Endodermal cell (in vitro differentiated cells): ENCODE results near the gene RAB24. TPM values are rescaled to one million over a fixed set of nuclear protein-coding genes. Genes with fewer than 3 reads are reported as not detected.
A peak's percentile ranks its signal among the peaks of the same experiment; 100 is the strongest.

Source experiments
- DNase-seq: peaks from one replicate; pipeline ENCODE4 v3.0.0-alpha.2; 2017
- H3K27ac ChIP-seq: 2 replicates; pipeline ENCODE4 v1.5.1; 2013; ENCODE audit warnings: mild to moderate bottlenecking, low read depth, low read length, moderate library complexity
- H3K27me3 ChIP-seq: 2 replicates; pipeline ENCODE4 v1.6.1; 2013; ENCODE audit warnings: mild to moderate bottlenecking, low read length, moderate library complexity; ENCODE audit not compliant: insufficient read depth, control insufficient read depth, poor library complexity, severe bottlenecking
- H3K36me3 ChIP-seq: 2 replicates; pipeline ENCODE4 v1.7.0; 2013; ENCODE audit warnings: mild to moderate bottlenecking, low read length, moderate library complexity; ENCODE audit not compliant: control insufficient read depth, insufficient read depth
- H3K4me1 ChIP-seq: one replicate; pipeline ENCODE4 v1.7.0; 2013; ENCODE audit warnings: low read length; ENCODE audit not compliant: control insufficient read depth, insufficient read depth
- H3K4me3 ChIP-seq: 2 replicates; pipeline ENCODE4 v1.5.1; 2013; ENCODE audit warnings: mild to moderate bottlenecking, low read length, moderate library complexity
- H3K9ac ChIP-seq: 2 replicates; pipeline ENCODE4 v1.6.1; 2013; ENCODE audit warnings: mild to moderate bottlenecking, low read length, moderate library complexity; ENCODE audit not compliant: poor library complexity, severe bottlenecking; ENCODE audit errors: extremely low read depth
- H3K9me3 ChIP-seq: 2 replicates; pipeline ENCODE4 v1.6.1; 2013; ENCODE audit warnings: mild to moderate bottlenecking, low read length, moderate library complexity; ENCODE audit not compliant: control insufficient read depth
- H3K27ac Mint-ChIP-seq: 2 replicates; pipeline ENCODE4 v1.8.0; 2020; ENCODE audit warnings: mixed read lengths
- H3K27me3 Mint-ChIP-seq: 2 replicates; pipeline ENCODE4 v1.8.0; 2021; ENCODE audit warnings: mild to moderate bottlenecking, mixed read lengths; ENCODE audit not compliant: insufficient read depth
- H3K36me3 Mint-ChIP-seq: 2 replicates; pipeline ENCODE4 v1.8.0; 2020; ENCODE audit warnings: low read depth, mixed read lengths
- H3K4me1 Mint-ChIP-seq: 2 replicates; pipeline ENCODE4 v1.8.0; 2020; ENCODE audit warnings: mixed read lengths
- H3K4me3 Mint-ChIP-seq: 2 replicates; pipeline ENCODE4 v1.8.0; 2020; ENCODE audit warnings: mild to moderate bottlenecking, moderate library complexity, mixed read lengths
- H3K9me3 Mint-ChIP-seq: 2 replicates; pipeline ENCODE4 v1.8.0; 2020; ENCODE audit warnings: mild to moderate bottlenecking, mixed read lengths
- CTCF ChIP-seq: fragments of 200-600 bp; sonication (generic); conservative IDR thresholded peaks from 2 replicates; pipeline ENCODE4 v1.5.0; 2021; ENCODE audit warnings: antibody characterized with exemption, mild to moderate bottlenecking
- WGBS, 2 experiments: methylation state at CpG; one replicate each; pipeline versions ENCODE4 v1.1.5 to v1.1.7; 2013; ENCODE audit warnings: missing lambda C conversion rate in 2 of 2, mixed read lengths in 1 of 2; ENCODE audit not compliant: insufficient coverage in 1 of 2, insufficient read length in 1 of 2; 5-methylcytosine and 5-hydroxymethylcytosine counted together
- total RNA-seq, 2 donors: library from RNA; stranded (reverse); fragmentation: NEBNext Ultra II Directional in 1 of 2; extraction: Animal tissue kit (Norgen Biotek cat#: 25700) in 1 of 2; gene quantifications; 2 replicates in 1 of 2; 3 replicates in 1 of 2; pipeline ENCODE4 v1.2.1, GENCODE V29; 2021

RAB24 gene
- total RNA-seq, 2 donors from 2014 or later: 13.8 to 25.1 TPM

GRCh38 chr5:177265395-177265794 lies 38.1 kb downstream of the RAB24 start:
- no peaks in the 10 kb centered on the region for H3K27me3 Mint-ChIP-seq
- TF ChIP-seq CTCF: no peak
- no peaks in the 10 kb centered on the region for H3K9me3 Mint-ChIP-seq
- 95 to 100% methylated on average over 12 to 16 of the region's 16 CpGs for WGBS, 2 experiments
- peaks cover 87% of the 10 kb centered on the region for H3K36me3 Mint-ChIP-seq
- no peaks in the 10 kb centered on the region for H3K9me3 ChIP-seq
- H3K36me3 ChIP-seq: peaks cover 96% of the 10 kb centered on the region
- H3K27ac ChIP-seq: no peak overlapping the region
- peaks cover 4% of the 10 kb centered on the region for H3K4me1 Mint-ChIP-seq
- no peak overlapping the region for H3K27ac Mint-ChIP-seq
- no peak overlapping the region for H3K4me3 ChIP-seq
- H3K4me1 ChIP-seq: no peaks in the 10 kb centered on the region
- H3K4me3 Mint-ChIP-seq: no peak overlapping the region
- H3K27me3 ChIP-seq: no peaks in the 10 kb centered on the region
- no peak for DNase-seq
- no peak overlapping the region for H3K9ac ChIP-seq

DNA sequence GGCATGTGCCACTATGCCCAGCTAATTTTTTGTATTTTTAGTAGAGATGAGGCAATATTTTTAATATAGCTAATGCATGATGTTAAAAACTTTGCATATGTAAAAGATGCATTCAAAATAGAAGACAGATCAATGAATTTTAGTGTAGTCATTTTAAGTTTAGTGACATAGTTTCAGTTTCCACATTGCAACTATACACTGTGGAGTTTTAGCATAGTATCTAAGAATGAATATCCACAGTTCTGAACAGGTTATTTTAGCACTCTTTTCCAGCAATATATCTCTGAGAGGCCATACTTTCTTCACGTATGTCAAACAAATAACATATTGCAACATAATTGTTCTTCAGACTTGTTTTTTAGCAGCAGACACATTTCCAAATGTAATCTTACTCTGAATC lies 39.3 kb downstream of the RAB24 start:
- Histone ChIP-seq H3K27me3 (no peaks in the 10 kb centered on the region), H3K36me3 (peaks cover 96% of the 10 kb centered on the region), H3K27ac (no peak overlapping the region), H3K4me3 (no peak overlapping the region), H3K9me3 (no peaks in the 10 kb centered on the region), H3K9ac (no peak overlapping the region), H3K4me1 (no peaks in the 10 kb centered on the region)
- Mint-ChIP-seq H3K27me3 (no peaks in the 10 kb centered on the region), H3K36me3 (peaks cover 87% of the 10 kb centered on the region), H3K27ac (no peak overlapping the region), H3K4me3 (no peak overlapping the region), H3K9me3 (no peaks in the 10 kb centered on the region), H3K4me1 (peaks cover under 1% of the 10 kb centered on the region)
- no peak for TF ChIP-seq CTCF
- DNase-seq: no peak
- WGBS, 2 experiments: 91 to 96% methylated on average over 1 of the region's 1 CpG

- Mint-ChIP-seq H3K4me1 (no peaks in the 10 kb centered on the region), H3K36me3 (peaks cover 87% of the 10 kb centered on the region), H3K27ac (peak overlapping the region; percentile 14), H3K9me3 (no peaks in the 10 kb centered on the region), H3K4me3 (no peak overlapping the region), H3K27me3 (no peaks in the 10 kb centered on the region)
- no peaks in the 10 kb centered on the region for H3K9me3 ChIP-seq
- no peaks in the 10 kb centered on the region for H3K27me3 ChIP-seq
- H3K9ac ChIP-seq: no peak overlapping the region
- H3K27ac ChIP-seq: no peak overlapping the region
- H3K36me3 ChIP-seq: peaks cover 95% of the 10 kb centered on the region
- DNase-seq: no peak
- no peak overlapping the region for H3K4me3 ChIP-seq
- WGBS, 2 experiments: 96% methylated on average over 1 of the region's 1 CpG; no CpG with 5 or more reads in 1 of the 2 experiments
- H3K4me1 ChIP-seq: no peaks in the 10 kb centered on the region
- TF ChIP-seq CTCF: no peak
These were observed 42.0 kb downstream of the RAB24 start for GRCh38 chr5:177261510-177261909.
